CD4-positive, CD25-positive, alpha-beta regulatory T cell (primary cell): ENCODE measurements around the gene PPFIBP2. TPM values are rescaled to one million over a fixed set of nuclear protein-coding genes. Genes with fewer than 3 reads are reported as not detected.
A peak's percentile ranks its signal among the peaks of the same experiment; 100 is the strongest.

ENCODE experiments used
- ATAC-seq, 2 donors: fragments of 150-1000 bp; cut with Tn5 transposase; one replicate each; pipeline ENCODE4 v1.10.0; 2021; ENCODE audit warnings: low read depth in 2 of 2, moderate number of reproducible peaks in 2 of 2, moderate library complexity in 1 of 2
- DNase-seq, 3 donors: peaks; one replicate each; pipeline versions ENCODE4 v3.0.0 to v3.0.0-alpha.2; 2012 to 2022; ENCODE audit warnings: mixed read lengths in 1 of 3
- H3K27ac ChIP-seq: one replicate; pipeline ENCODE4 v1.7.0; 2013; ENCODE audit warnings: mild to moderate bottlenecking, low read length; ENCODE audit not compliant: insufficient read depth, poor library complexity, severe bottlenecking
- H3K27me3 ChIP-seq: one replicate; pipeline ENCODE4 v1.7.0; 2013; ENCODE audit warnings: low read length; ENCODE audit not compliant: control insufficient read depth, insufficient read depth
- H3K36me3 ChIP-seq: one replicate; pipeline ENCODE4 v1.7.0; 2013; ENCODE audit warnings: mild to moderate bottlenecking, low read length, moderate library complexity; ENCODE audit not compliant: control insufficient read depth, insufficient read depth
- H3K4me1 ChIP-seq: 2 replicates; pipeline ENCODE4 v1.7.0; 2013; ENCODE audit warnings: mild to moderate bottlenecking, low read length; ENCODE audit not compliant: insufficient read depth, control insufficient read depth, poor library complexity, severe bottlenecking
- H3K4me3 ChIP-seq: one replicate; pipeline ENCODE4 v1.7.0; 2013; ENCODE audit warnings: low read depth, mild to moderate bottlenecking, low read length, moderate library complexity
- H3K9me3 ChIP-seq, 2 experiments: 1 replicate in 1 of 2; 2 replicates in 1 of 2; pipeline ENCODE4 v1.7.0; 2013; ENCODE audit warnings: low read length in 2 of 2, mild to moderate bottlenecking in 1 of 2, moderate library complexity in 1 of 2; ENCODE audit not compliant: control insufficient read depth in 2 of 2
- H3K27ac Mint-ChIP-seq, 3 donors: one replicate each; pipeline ENCODE4 v1.8.0; 2020 to 2022; ENCODE audit warnings: mild to moderate bottlenecking in 3 of 3, mixed read lengths in 3 of 3, moderate library complexity in 2 of 3
- H3K27me3 Mint-ChIP-seq: one replicate; pipeline ENCODE4 v1.8.0; 2022; ENCODE audit warnings: mild to moderate bottlenecking, mixed read lengths
- H3K36me3 Mint-ChIP-seq: one replicate; pipeline ENCODE4 v1.8.0; 2020; ENCODE audit warnings: mixed read lengths
- H3K4me1 Mint-ChIP-seq, 4 donors: one replicate each; pipeline ENCODE4 v1.8.0; 2020 to 2022; ENCODE audit warnings: mixed read lengths in 4 of 4, mild to moderate bottlenecking in 1 of 4
- H3K4me3 Mint-ChIP-seq, 4 donors: one replicate each; pipeline ENCODE4 v1.8.0; 2020 to 2022; ENCODE audit warnings: mild to moderate bottlenecking in 4 of 4, mixed read lengths in 4 of 4, moderate library complexity in 3 of 4
- H3K9me3 Mint-ChIP-seq, 7 donors: one replicate each; pipeline ENCODE4 v1.8.0; 2020 to 2022; ENCODE audit warnings: mixed read lengths in 7 of 7, mild to moderate bottlenecking in 3 of 7, moderate library complexity in 2 of 7
- polyA plus RNA-seq, 4 donors: library from polyadenylated mRNA; unstranded; fragments of 300-500 nt; fragmentation: Illumina TruSeq; gene quantifications; one replicate each; pipeline ENCODE4 v1.2.3, GENCODE V29; 2021
- total RNA-seq: library from RNA; stranded (reverse); gene quantifications from one replicate; pipeline ENCODE4 v1.2.3, GENCODE V29; 2022

The PPFIBP2 gene
- total and polyA plus RNA-seq, 5 donors from 2014 or later: 0.47 to 10.6 (median 4.2) TPM

GRCh38 chr11:7547687-7548086 lies 33.9 kb downstream of the PPFIBP2 start:
- H3K4me3 Mint-ChIP-seq: no peak overlapping the region
- peaks cover 0 to 12% (median 1%) of the 10 kb centered on the region in 4 donors for H3K4me1 Mint-ChIP-seq
- Histone ChIP-seq H3K4me1 (no peaks in the 10 kb centered on the region), H3K4me3 (no peak overlapping the region), H3K27ac (no peak overlapping the region), H3K27me3 (no peaks in the 10 kb centered on the region), H3K36me3 (no peaks in the 10 kb centered on the region), H3K9me3 (no peaks in the 10 kb centered on the region)
- DNase-seq (no peak), ATAC-seq (no peak)
- H3K27me3 Mint-ChIP-seq: no peaks in the 10 kb centered on the region
- peaks cover 10% of the 10 kb centered on the region for H3K36me3 Mint-ChIP-seq
- no peaks in the 10 kb centered on the region for H3K9me3 Mint-ChIP-seq
- H3K27ac Mint-ChIP-seq: peak overlapping the region in 1 of 3 donors; percentile 34

- Mint-ChIP-seq H3K9me3 (no peaks in the 10 kb centered on the region), H3K36me3 (peaks cover 12% of the 10 kb centered on the region), H3K27me3 (no peaks in the 10 kb centered on the region), H3K4me3 (no peak overlapping the region), H3K4me1 (peaks cover 0 to 12% (median 1%) of the 10 kb centered on the region in 4 donors), H3K27ac (no peak overlapping the region)
- H3K36me3 ChIP-seq: no peaks in the 10 kb centered on the region
- no peak overlapping the region for H3K27ac ChIP-seq
- no peak overlapping the region for H3K4me3 ChIP-seq
- DNase-seq (peak in 2 of 3 donors; percentile 8 to 50), ATAC-seq (no peak)
- no peaks in the 10 kb centered on the region for H3K9me3 ChIP-seq
- no peaks in the 10 kb centered on the region for H3K4me1 ChIP-seq
- no peaks in the 10 kb centered on the region for H3K27me3 ChIP-seq
Observed at GRCh38 chr11:7548659-7549274, 35.0 kb downstream of the PPFIBP2 start.

GRCh38 chr11:7549681-7550080 lies 35.9 kb downstream of the PPFIBP2 start:
- H3K4me1 ChIP-seq: no peaks in the 10 kb centered on the region
- H3K27me3 Mint-ChIP-seq: no peaks in the 10 kb centered on the region
- no peaks in the 10 kb centered on the region for H3K9me3 ChIP-seq
- peaks cover 0 to 12% (median 1%) of the 10 kb centered on the region in 4 donors for H3K4me1 Mint-ChIP-seq
- no peak overlapping the region for H3K4me3 Mint-ChIP-seq
- no peaks in the 10 kb centered on the region for H3K27me3 ChIP-seq
- no peak for ATAC-seq
- DNase-seq: no peak
- peak overlapping the region in 1 of 3 donors; percentile 12 for H3K27ac Mint-ChIP-seq
- H3K27ac ChIP-seq: no peak overlapping the region
- H3K9me3 Mint-ChIP-seq: no peaks in the 10 kb centered on the region
- H3K36me3 Mint-ChIP-seq: peaks cover 12% of the 10 kb centered on the region
- no peaks in the 10 kb centered on the region for H3K36me3 ChIP-seq
- no peak overlapping the region for H3K4me3 ChIP-seq

GRCh38 chr11:7551571-7551970 lies 37.8 kb downstream of the PPFIBP2 start:
- peaks cover 12% of the 10 kb centered on the region for H3K36me3 Mint-ChIP-seq
- no peaks in the 10 kb centered on the region for H3K9me3 Mint-ChIP-seq
- H3K27me3 ChIP-seq: no peaks in the 10 kb centered on the region
- peaks cover 0 to 12% (median 2%) of the 10 kb centered on the region in 4 donors for H3K4me1 Mint-ChIP-seq
- H3K27me3 Mint-ChIP-seq: no peaks in the 10 kb centered on the region
- no peaks in the 10 kb centered on the region for H3K4me1 ChIP-seq
- H3K27ac ChIP-seq: no peak overlapping the region
- no peak for ATAC-seq
- H3K9me3 ChIP-seq: no peaks in the 10 kb centered on the region
- H3K4me3 Mint-ChIP-seq: no peak overlapping the region
- no peaks in the 10 kb centered on the region for H3K36me3 ChIP-seq
- H3K27ac Mint-ChIP-seq: no peak overlapping the region
- DNase-seq: no peak
- no peak overlapping the region for H3K4me3 ChIP-seq

GRCh38 chr11:7552666-7553065 lies 38.9 kb downstream of the PPFIBP2 start:
- no peak for DNase-seq
- H3K9me3 Mint-ChIP-seq: no peaks in the 10 kb centered on the region
- H3K36me3 Mint-ChIP-seq: peaks cover 15% of the 10 kb centered on the region
- no peak overlapping the region for H3K27ac Mint-ChIP-seq
- no peak overlapping the region for H3K27ac ChIP-seq
- H3K9me3 ChIP-seq: no peaks in the 10 kb centered on the region
- ATAC-seq: no peak
- H3K4me3 Mint-ChIP-seq: no peak overlapping the region
- no peak overlapping the region for H3K4me3 ChIP-seq
- H3K4me1 ChIP-seq: no peaks in the 10 kb centered on the region
- no peaks in the 10 kb centered on the region for H3K27me3 Mint-ChIP-seq
- H3K36me3 ChIP-seq: no peaks in the 10 kb centered on the region
- H3K27me3 ChIP-seq: no peaks in the 10 kb centered on the region
- H3K4me1 Mint-ChIP-seq: peaks cover 0 to 8% (median 1%) of the 10 kb centered on the region in 4 donors

- Histone ChIP-seq H3K4me1 (no peaks in the 10 kb centered on the region), H3K36me3 (no peaks in the 10 kb centered on the region), H3K27me3 (no peaks in the 10 kb centered on the region), H3K4me3 (no peak overlapping the region), H3K27ac (no peak overlapping the region), H3K9me3 (no peaks in the 10 kb centered on the region)
- no peak for DNase-seq
- no peaks in the 10 kb centered on the region for H3K9me3 Mint-ChIP-seq
- H3K27me3 Mint-ChIP-seq: no peaks in the 10 kb centered on the region
- H3K27ac Mint-ChIP-seq: no peak overlapping the region
- no peak overlapping the region for H3K4me3 Mint-ChIP-seq
- H3K36me3 Mint-ChIP-seq: peaks cover 15% of the 10 kb centered on the region
- H3K4me1 Mint-ChIP-seq: peaks cover 0 to 3% (median 0%) of the 10 kb centered on the region in 4 donors
- ATAC-seq: no peak
Observed at GRCh38 chr11:7555052-7555699, 41.4 kb downstream of the PPFIBP2 start.

GRCh38 chr11:7558046-7558445 lies 44.2 kb downstream of the PPFIBP2 start:
- Histone ChIP-seq H3K9me3 (no peaks in the 10 kb centered on the region), H3K27ac (no peak overlapping the region), H3K27me3 (no peaks in the 10 kb centered on the region), H3K4me1 (no peaks in the 10 kb centered on the region), H3K36me3 (no peaks in the 10 kb centered on the region), H3K4me3 (no peak overlapping the region)
- Mint-ChIP-seq H3K27ac (no peak overlapping the region), H3K4me1 (peaks cover 0 to 3% (median 0%) of the 10 kb centered on the region in 4 donors), H3K4me3 (no peak overlapping the region), H3K36me3 (peaks cover 4% of the 10 kb centered on the region), H3K9me3 (no peaks in the 10 kb centered on the region), H3K27me3 (no peaks in the 10 kb centered on the region)
- no peak for ATAC-seq
- no peak for DNase-seq
